Adrenal gland (tissue), 12 donors: ENCODE data around the gene PLPPR5. TPM values are rescaled to one million over a fixed set of nuclear protein-coding genes. Genes with fewer than 3 reads are reported as not detected.
"Not testable (repeated sequence)": the region's sequence is repeated elsewhere in the genome, so short reads cannot be mapped to it uniquely, and the experiment has no call there.

ENCODE experiments used
- DNase-seq, 7 donors: peaks; one replicate each; pipeline ENCODE4 v3.0.0-alpha.2; 2019 to 2020
- H3K27ac ChIP-seq, 5 donors: fragments of 200-600 bp; sonication (generic) in 4 of 5; 1 replicate in 3 of 5; 2 replicates in 2 of 5; pipeline versions ENCODE4 v1.5.1 to v1.8.0; 2016 to 2020; ENCODE audit warnings: mild to moderate bottlenecking in 1 of 5
- H3K27me3 ChIP-seq: fragments of 200-600 bp; 2 replicates; pipeline ENCODE4 v1.8.0; 2021
- H3K36me3 ChIP-seq, 2 donors: fragments of 200-600 bp; replicated peaks in 1 of 2; 1 replicate in 1 of 2; 2 replicates in 1 of 2; pipeline versions ENCODE4 v1.5.1 to v1.8.0; 2018 to 2022
- H3K4me1 ChIP-seq, 2 donors: fragments of 200-600 bp; replicated peaks in 1 of 2; 1 replicate in 1 of 2; 2 replicates in 1 of 2; pipeline versions ENCODE4 v1.5.1 to v1.8.0; 2018 to 2021
- H3K4me3 ChIP-seq, 4 donors: fragments of 200-600 bp; sonication (generic) in 3 of 4; one replicate each; pipeline ENCODE4 v1.5.1; 2016 to 2018
- H3K9me3 ChIP-seq, 3 donors: fragments of 200-600 bp; sonication (generic) in 1 of 3; replicated peaks in 1 of 3; 1 replicate in 2 of 3; 2 replicates in 1 of 3; pipeline versions ENCODE4 v1.5.1 to v1.8.0; 2016 to 2021
- CTCF ChIP-seq, 6 experiments: fragments of 450-650 bp in 4 of 6; fragments of 200-600 bp in 2 of 6; sonication (generic) in 1 of 6; IDR thresholded peaks; 1 replicate in 5 of 6; 2 replicates in 1 of 6; pipeline versions ENCODE4 v1.5.1 to v1.8.0; 2016 to 2021; ENCODE audit warnings: antibody characterized with exemption in 6 of 6, mild to moderate bottlenecking in 2 of 6, moderate library complexity in 1 of 6
- POLR2A ChIP-seq, 2 donors: fragments of 450-650 bp; IDR thresholded peaks; one replicate each; pipeline ENCODE4 v1.6.1; 2017; ENCODE audit warnings: antibody characterized with exemption in 2 of 2, mild to moderate bottlenecking in 2 of 2, moderate library complexity in 1 of 2
- WGBS, 4 donors: extraction: QIAGEN DNeasy Blood & Tissue Kit in 2 of 4; methylation state at CpG; one replicate each; pipeline versions ENCODE4 v1.1.5 to v1.1.7; 2013 to 2017; 5-methylcytosine and 5-hydroxymethylcytosine counted together
- intact Hi-C, 2 donors: fragments of 100-400 bp; cut with DNase I; formaldehyde crosslinking; loops; one replicate each; pipeline versions ENCODE4 v1.14.1 to v1.15.0; 2022 to 2023
- polyA plus RNA-seq, 3 donors: library from polyadenylated mRNA; stranded (reverse); fragments of 200-250 nt in 2 of 3; fragments of 350-450 nt in 1 of 3; fragmentation: Illumina TruSeq in 1 of 3; extraction: RNeasy Lipid Tissue Mini Kit (QIAGEN cat#74804) in 1 of 3; gene quantifications; one replicate each; pipeline ENCODE4 v1.2.3, GENCODE V29; 2013 to 2014
- total RNA-seq, 9 donors: library from RNA; depleted of rRNA in 4 of 9; stranded (reverse); fragments of >200 nt in 4 of 9; fragments of 120-200 nt in 1 of 9; fragmentation: NEBNext Ultra II Directional in 1 of 9; extraction: Animal tissue kit (Norgen Biotek cat#: 25700) in 1 of 9; gene quantifications; one replicate each; pipeline versions ENCODE4 v1.1.0 to v1.2.4, GENCODE V29; 2013 to 2023
- donor health status: healthy with polysubstance abuse.
- donor health status: Bipolar disorder and iron deficiency.
- donor health status: DM: yes; HTN: yes; CAD: no.
- donor health status: DM: no; HTN: no; CAD: no.
- donor health status: DM: no; HTN: no; CAD: no.
- donor health status: DM: yes; HTN: yes; CAD: no.

The PLPPR5 gene
- total and polyA plus RNA-seq, 12 donors, result 0.10 to 0.86 (median 0.37) TPM; not detected in 6

- no peak overlapping the region for H3K27ac ChIP-seq
- no peaks in the 10 kb centered on the region for H3K27me3 ChIP-seq
- H3K4me1 ChIP-seq, result no peaks in the 10 kb centered on the region
- no peaks in the 10 kb centered on the region for H3K9me3 ChIP-seq
- TF ChIP-seq POLR2A (IDR thresholded peaks at IDR 0.05), result no peak
- no peak for TF ChIP-seq CTCF (IDR thresholded peaks at IDR 0.05)
- DNase-seq, result no peak
- WGBS, 4 donors, result 83 to 91% (median 85%) methylated on average over 4 of the region's 4 CpGs
- H3K4me3 ChIP-seq, result no peak overlapping the region
- intact Hi-C loops, result no loop called here
- no peaks in the 10 kb centered on the region for H3K36me3 ChIP-seq
Observed at GRCh38 chr1:98881901-98882300, 122.8 kb downstream of the PLPPR5 start.

DNA sequence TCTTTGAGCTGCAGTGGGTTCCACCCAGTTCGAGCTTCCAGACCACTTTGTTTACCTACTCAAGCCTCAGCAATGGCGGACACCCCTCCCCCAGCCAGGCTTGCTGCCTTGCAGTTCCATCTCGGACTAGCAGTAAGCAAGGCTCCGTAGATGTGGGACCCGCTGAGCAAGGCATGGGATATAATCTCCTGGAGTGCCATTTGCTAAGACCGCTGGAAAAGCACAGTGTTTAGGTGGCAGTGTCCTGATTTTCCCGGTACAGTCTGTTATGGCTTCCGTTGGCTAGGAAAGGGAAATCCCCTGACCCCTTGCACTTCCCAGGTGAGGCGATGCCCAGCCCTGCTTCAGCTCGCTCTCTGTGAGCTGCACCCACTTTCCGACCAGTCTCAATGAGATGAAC, 123.4 kb downstream of the PLPPR5 start:
- WGBS, 4 donors, result 83 to 91% (median 89%) methylated on average over 9 to 11 of the region's 11 CpGs
- H3K4me3 ChIP-seq, intact Hi-C loops, DNase-seq, H3K9me3 ChIP-seq, H3K27ac ChIP-seq, H3K4me1 ChIP-seq, H3K36me3 ChIP-seq, H3K27me3 ChIP-seq: not testable (repeated sequence)

DNA sequence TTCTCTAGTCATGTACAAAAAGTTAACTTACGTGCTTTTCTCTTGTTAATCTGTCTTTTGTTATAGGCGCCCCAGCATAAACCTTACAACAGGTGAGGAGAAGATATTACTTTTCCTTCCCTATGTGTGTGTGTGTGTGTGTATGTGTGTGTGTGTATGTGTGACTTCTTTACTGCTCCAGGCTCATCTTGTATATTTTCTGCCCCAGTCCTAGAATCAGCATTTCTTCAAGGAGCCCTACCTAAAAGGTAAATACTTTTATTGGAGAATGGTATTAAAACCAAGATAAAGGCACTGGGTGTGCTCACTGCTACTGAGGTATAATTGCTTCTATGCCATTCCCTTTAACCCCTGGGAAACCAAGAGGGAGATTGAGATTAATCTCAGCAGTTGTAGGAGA, 129.8 kb downstream of the PLPPR5 start:
- H3K27me3 ChIP-seq, result no peaks in the 10 kb centered on the region
- no peak overlapping the region for H3K27ac ChIP-seq
- intact Hi-C loops, result no loop called here
- no peaks in the 10 kb centered on the region for H3K4me1 ChIP-seq
- TF ChIP-seq CTCF (IDR thresholded peaks at IDR 0.05) (no peak), POLR2A (IDR thresholded peaks at IDR 0.05) (no peak)
- no peak overlapping the region for H3K4me3 ChIP-seq
- no peaks in the 10 kb centered on the region for H3K9me3 ChIP-seq
- no peaks in the 10 kb centered on the region for H3K36me3 ChIP-seq
- 67 to 90% (median 86%) methylated on average over 2 of the region's 2 CpGs for WGBS, 4 donors
- DNase-seq, result no peak

- Histone ChIP-seq H3K27ac (no peak overlapping the region), H3K36me3 (no peaks in the 10 kb centered on the region), H3K4me3 (no peak overlapping the region), H3K27me3 (no peaks in the 10 kb centered on the region), H3K9me3 (no peaks in the 10 kb centered on the region), H3K4me1 (no peaks in the 10 kb centered on the region)
- intact Hi-C loops, result no loop called here
- DNase-seq, result no peak
- TF ChIP-seq POLR2A (IDR thresholded peaks at IDR 0.05) (no peak), CTCF (IDR thresholded peaks at IDR 0.05) (no peak)
- WGBS, 4 donors, result 59 to 64% (median 63%) methylated on average over 9 of the region's 9 CpGs
Observed at GRCh38 chr1:98870959-98871903, 133.4 kb downstream of the PLPPR5 start.

DNA sequence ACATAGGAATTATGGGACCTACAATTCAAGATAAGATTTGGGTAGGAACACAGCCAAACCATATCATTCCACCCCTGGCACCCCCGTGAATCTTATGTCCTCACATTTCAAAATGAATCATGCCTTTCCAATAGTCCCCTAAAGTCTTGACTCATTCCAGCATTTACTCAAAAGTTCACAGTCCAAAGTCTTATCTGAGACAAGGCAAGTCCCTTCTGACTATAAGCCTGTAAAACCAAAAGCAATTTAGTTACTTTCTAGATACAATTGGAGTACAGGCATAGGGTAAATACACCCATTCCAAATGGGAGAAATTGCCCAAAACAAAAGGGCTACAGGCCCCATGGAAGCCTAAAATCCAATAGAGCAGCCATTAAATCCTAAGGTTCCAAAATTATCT, 138.9 kb downstream of the PLPPR5 start:
- H3K9me3 ChIP-seq, result no peaks in the 10 kb centered on the region
- TF ChIP-seq POLR2A (IDR thresholded peaks at IDR 0.05) (no peak), CTCF (IDR thresholded peaks at IDR 0.05) (no peak)
- H3K4me1 ChIP-seq, result no peaks in the 10 kb centered on the region
- no peak overlapping the region for H3K4me3 ChIP-seq
- no peak overlapping the region for H3K27ac ChIP-seq
- no peaks in the 10 kb centered on the region for H3K36me3 ChIP-seq
- WGBS, 4 donors, result 65 to 75% (median 72%) methylated on average over 1 of the region's 1 CpG
- intact Hi-C loops, result no loop called here
- no peaks in the 10 kb centered on the region for H3K27me3 ChIP-seq
- DNase-seq, result no peak
